OCI-LY1 (cell line): ENCODE results near the gene DIDO1.

Experiments
- CTCF ChIP-seq: fragments of 200-600 bp; sonication (generic), shearing (Covaris generic); IDR thresholded peaks from 2 replicates; pipeline ENCODE4 v1.5.1; 2017; ENCODE audit warnings: mild to moderate bottlenecking, antibody characterized with exemption, low read length, moderate library complexity, mixed read lengths
- EZH2 ChIP-seq: fragments of 200-600 bp; sonication (generic), shearing (Covaris generic); IDR thresholded peaks from 2 replicates; pipeline ENCODE4 v1.8.0; 2017; ENCODE audit warnings: borderline replicate concordance, mixed run types, mild to moderate bottlenecking, antibody characterized with exemption, low read length, moderate library complexity, mixed read lengths

GRCh38 chr20:62897666-62898065 is 28.6 kb downstream of the DIDO1 start:
- TF ChIP-seq EZH2 (no peak), CTCF (no peak)
